Natural killer cell (primary cell): Measurements from ENCODE around the gene ATP8A1. TPM values are rescaled to one million over a fixed set of nuclear protein-coding genes. Genes with fewer than 3 reads are reported as not detected.

Experiments used
- ATAC-seq, 3 donors: fragments of 150-1000 bp in 2 of 3; fragments of 200-7000 bp in 1 of 3; cut with Tn5 transposase; 1 replicate in 1 of 3; 2 replicates in 2 of 3; pipeline ENCODE4 v1.10.0; 2021; ENCODE audit warnings: mild to moderate bottlenecking in 2 of 3, moderate library complexity in 2 of 3
- DNase-seq, 2 donors: peaks; one replicate each; pipeline versions ENCODE4 v3.0.0 to v3.0.0-alpha.2; 2013 to 2021; ENCODE audit warnings: mixed read lengths in 1 of 2
- H3K27ac ChIP-seq: one replicate; pipeline ENCODE4 v1.5.1; 2013; ENCODE audit warnings: mild to moderate bottlenecking, low read length
- H3K27me3 ChIP-seq: one replicate; pipeline ENCODE4 v1.6.1; 2013; ENCODE audit warnings: low read length; ENCODE audit not compliant: control insufficient read depth, insufficient read depth
- H3K36me3 ChIP-seq: one replicate; pipeline ENCODE4 v1.6.1; 2013; ENCODE audit warnings: low read length; ENCODE audit not compliant: control insufficient read depth, insufficient read depth
- H3K4me1 ChIP-seq: one replicate; pipeline ENCODE4 v1.6.1; 2013; ENCODE audit warnings: low read length; ENCODE audit not compliant: control insufficient read depth, insufficient read depth
- H3K4me3 ChIP-seq: one replicate; pipeline ENCODE4 v1.5.1; 2013; ENCODE audit warnings: low read length
- H3K9me3 ChIP-seq: one replicate; pipeline ENCODE4 v1.6.1; 2013; ENCODE audit warnings: low read length; ENCODE audit not compliant: control insufficient read depth, insufficient read depth
- H3K27ac Mint-ChIP-seq, 2 donors: one replicate each; pipeline ENCODE4 v1.8.0; 2022; ENCODE audit warnings: mild to moderate bottlenecking in 2 of 2, mixed read lengths in 2 of 2, moderate library complexity in 1 of 2
- H3K27me3 Mint-ChIP-seq, 2 donors: one replicate each; pipeline ENCODE4 v1.8.0; 2022; ENCODE audit warnings: low read depth in 2 of 2, mixed read lengths in 2 of 2
- H3K36me3 Mint-ChIP-seq: one replicate; pipeline ENCODE4 v1.8.0; 2022; ENCODE audit warnings: mixed read lengths
- H3K4me1 Mint-ChIP-seq, 2 donors: one replicate each; pipeline ENCODE4 v1.8.0; 2022; ENCODE audit warnings: mixed read lengths in 2 of 2
- H3K4me3 Mint-ChIP-seq: one replicate; pipeline ENCODE4 v1.8.0; 2022; ENCODE audit warnings: mild to moderate bottlenecking, moderate library complexity, mixed read lengths
- H3K9me3 Mint-ChIP-seq, 2 donors: one replicate each; pipeline ENCODE4 v1.8.0; 2022; ENCODE audit warnings: mixed read lengths in 2 of 2
- CTCF ChIP-seq: fragments of 200-600 bp; IDR thresholded peaks from one replicate; pipeline ENCODE4 v1.8.0; 2022; ENCODE audit warnings: antibody characterized with exemption
- WGBS: methylation state at CpG from one replicate; pipeline ENCODE4 v1.1.7; 2013; ENCODE audit warnings: missing lambda C conversion rate; ENCODE audit not compliant: insufficient coverage; 5-methylcytosine and 5-hydroxymethylcytosine counted together
- intact Hi-C: fragments of 100-400 bp; cut with micrococcal nuclease; formaldehyde crosslinking; loops from one replicate; pipeline ENCODE4 v1.14.2; 2022
- total RNA-seq, 4 donors: library from RNA; stranded (reverse); fragments of 120-200 nt in 1 of 4; gene quantifications; one replicate each; pipeline versions ENCODE4 v1.2.3 to v1.2.4, GENCODE V29; 2013 to 2022

Gene ATP8A1
- total RNA-seq, 3 donors from 2014 or later (not counting 1 experiment from before 2014, with no cell fraction given) = 84.8 to 156 (median 147) TPM

DNA sequence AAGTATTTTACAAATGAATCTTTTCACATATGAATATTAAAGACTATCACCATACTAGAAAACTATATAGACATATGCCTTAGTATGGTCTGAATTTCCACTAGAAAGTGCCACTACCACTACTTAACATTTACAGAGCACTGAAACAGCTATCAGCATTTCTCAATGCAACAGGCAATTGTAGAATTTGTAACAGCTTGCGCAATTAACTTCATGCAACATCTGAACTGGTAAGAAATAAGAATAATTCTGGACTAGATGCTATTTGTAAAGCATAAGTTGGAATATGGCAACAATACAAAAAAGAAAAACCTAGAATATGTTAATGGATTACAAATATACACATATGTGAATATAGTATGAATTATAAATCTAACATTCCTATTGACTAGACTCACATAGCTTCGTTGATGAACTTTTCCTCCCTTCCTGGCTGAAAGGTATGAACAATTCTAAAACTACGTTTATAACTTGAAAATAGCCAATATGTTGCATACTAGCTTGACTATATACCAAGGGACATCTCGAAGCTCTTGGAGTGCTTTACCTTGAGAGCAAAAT is 82.0 kb downstream of the ATP8A1 start:
- H3K27ac Mint-ChIP-seq = no peak overlapping the region
- intact Hi-C loops = no loop called here
- ATAC-seq = no peak
- Histone ChIP-seq H3K9me3 (no peaks in the 10 kb centered on the region), H3K36me3 (peaks cover 52% of the 10 kb centered on the region), H3K27me3 (no peaks in the 10 kb centered on the region), H3K4me3 (no peak overlapping the region), H3K27ac (no peak overlapping the region), H3K4me1 (no peaks in the 10 kb centered on the region)
- H3K36me3 Mint-ChIP-seq = peaks cover 14% of the 10 kb centered on the region
- 94% methylated on average over 3 of the region's 4 CpGs for WGBS
- H3K4me1 Mint-ChIP-seq = peaks cover 6 to 12% of the 10 kb centered on the region in 2 donors
- H3K27me3 Mint-ChIP-seq = no peaks in the 10 kb centered on the region
- no peaks in the 10 kb centered on the region for H3K9me3 Mint-ChIP-seq
- DNase-seq = no peak
- TF ChIP-seq CTCF = no peak
- no peak overlapping the region for H3K4me3 Mint-ChIP-seq

DNA sequence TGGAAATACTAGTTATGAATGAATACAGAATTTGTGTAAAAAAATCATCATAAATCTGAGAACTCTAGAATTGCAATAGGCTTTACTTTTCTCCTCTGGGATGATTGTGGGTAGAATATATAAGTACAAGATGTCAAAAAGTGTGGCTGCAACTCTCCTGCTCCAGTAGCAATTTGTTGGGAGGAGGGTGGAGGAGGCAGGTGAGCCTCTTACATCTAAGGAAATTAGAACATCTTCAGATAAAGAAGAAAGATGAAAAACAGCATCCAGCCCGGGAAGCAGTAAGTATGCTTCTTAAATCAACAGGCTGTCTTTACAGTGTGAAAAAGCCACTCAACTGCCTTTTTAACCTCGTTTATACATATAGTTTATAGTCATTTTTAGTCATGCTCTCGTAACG is 83.7 kb downstream of the ATP8A1 start:
- Mint-ChIP-seq H3K27me3 (no peaks in the 10 kb centered on the region), H3K4me3 (no peak overlapping the region), H3K36me3 (peaks cover 6% of the 10 kb centered on the region), H3K27ac (no peak overlapping the region), H3K4me1 (peaks cover 0 to 4% of the 10 kb centered on the region in 2 donors), H3K9me3 (no peaks in the 10 kb centered on the region)
- Histone ChIP-seq H3K27me3 (no peaks in the 10 kb centered on the region), H3K27ac (no peak overlapping the region), H3K36me3 (peaks cover 50% of the 10 kb centered on the region), H3K9me3 (no peaks in the 10 kb centered on the region), H3K4me3 (no peak overlapping the region), H3K4me1 (no peaks in the 10 kb centered on the region)
- intact Hi-C loops = no loop called here
- no peak for TF ChIP-seq CTCF
- ATAC-seq = no peak
- WGBS = 100% methylated on average over 2 of the region's 4 CpGs
- no peak for DNase-seq

DNA sequence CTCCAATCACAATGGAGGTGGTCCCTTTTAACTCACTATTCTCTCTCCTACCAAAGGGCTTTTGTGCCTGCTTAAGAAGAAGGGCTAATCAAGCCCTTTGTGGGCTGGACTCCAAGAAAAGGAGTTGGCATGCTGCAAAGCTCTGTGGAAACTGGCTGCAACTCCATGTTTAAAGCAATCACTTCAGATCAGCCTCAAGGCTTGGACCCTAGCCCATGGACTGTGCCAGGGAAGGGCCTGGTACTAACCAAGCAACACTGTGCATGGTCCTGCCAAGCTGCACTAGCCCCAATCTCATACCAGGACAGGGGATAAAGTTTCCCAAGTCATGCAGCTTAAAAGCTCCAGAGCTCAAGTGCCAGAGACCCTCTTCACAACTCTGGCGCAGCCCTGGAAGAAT is 86.7 kb downstream of the ATP8A1 start:
- TF ChIP-seq CTCF = no peak
- H3K4me3 ChIP-seq = no peak overlapping the region
- no peaks in the 10 kb centered on the region for H3K9me3 Mint-ChIP-seq
- intact Hi-C loops = no loop called here
- no peaks in the 10 kb centered on the region for H3K27me3 ChIP-seq
- no peaks in the 10 kb centered on the region for H3K27me3 Mint-ChIP-seq
- H3K27ac Mint-ChIP-seq = no peak overlapping the region
- peaks cover 36% of the 10 kb centered on the region for H3K36me3 ChIP-seq
- no peak overlapping the region for H3K4me3 Mint-ChIP-seq
- no peaks in the 10 kb centered on the region for H3K36me3 Mint-ChIP-seq
- H3K4me1 ChIP-seq = no peaks in the 10 kb centered on the region
- no peak overlapping the region for H3K27ac ChIP-seq
- no peak for ATAC-seq
- 97% methylated on average over 1 of the region's 1 CpG for WGBS
- H3K9me3 ChIP-seq = no peaks in the 10 kb centered on the region
- no peak for DNase-seq
- no peaks in the 10 kb centered on the region for H3K4me1 Mint-ChIP-seq

- Histone ChIP-seq H3K4me1 (no peaks in the 10 kb centered on the region), H3K36me3 (peaks cover 25% of the 10 kb centered on the region), H3K4me3 (no peak overlapping the region), H3K27ac (no peak overlapping the region), H3K9me3 (no peaks in the 10 kb centered on the region), H3K27me3 (no peaks in the 10 kb centered on the region)
- no peak overlapping the region for H3K27ac Mint-ChIP-seq
- peak; percentile 24 to 86 for DNase-seq
- no peak overlapping the region for H3K4me3 Mint-ChIP-seq
- intact Hi-C loops = loop anchor here (1.0 kb wide), 2 partner anchors 182 to 297 kb away; no protein-coding TSS in a partner anchor
- no peaks in the 10 kb centered on the region for H3K27me3 Mint-ChIP-seq
- peak; percentile 85 to 93 (median 93) for ATAC-seq
- H3K4me1 Mint-ChIP-seq = no peaks in the 10 kb centered on the region
- no peaks in the 10 kb centered on the region for H3K36me3 Mint-ChIP-seq
- WGBS = 17% methylated on average over 4 of the region's 4 CpGs
- peak; percentile 86 for TF ChIP-seq CTCF
- H3K9me3 Mint-ChIP-seq = no peaks in the 10 kb centered on the region
Measured at GRCh38 chr4:42568610-42569207, 88.2 kb downstream of the ATP8A1 start.
